Mucosa of descending colon (tissue), 3 donors: ENCODE results near the gene KRT85. TPM values are rescaled to one million over a fixed set of nuclear protein-coding genes. Genes with fewer than 3 reads are reported as not detected.

Source experiments
- ATAC-seq: fragments of 200-7000 bp; cut with Tn5 transposase; one replicate; pipeline ENCODE4 v1.9.1; 2020; ENCODE audit warnings: mild to moderate bottlenecking, moderate library complexity
- DNase-seq, 3 donors: peaks; one replicate each; pipeline ENCODE4 v3.0.0-alpha.2; 2020
- H3K36me3 ChIP-seq: fragments of 200-600 bp; one replicate; pipeline ENCODE4 v1.8.0; 2021; ENCODE audit warnings: low read depth, mild to moderate bottlenecking
- H3K4me1 ChIP-seq: fragments of 200-600 bp; one replicate; pipeline ENCODE4 v1.8.0; 2021; ENCODE audit warnings: low read depth, mild to moderate bottlenecking
- H3K4me3 ChIP-seq: fragments of 200-600 bp; one replicate; pipeline ENCODE4 v1.8.0; 2021; ENCODE audit warnings: mild to moderate bottlenecking
- H3K9me3 ChIP-seq: fragments of 200-600 bp; one replicate; pipeline ENCODE4 v1.8.0; 2021; ENCODE audit warnings: mild to moderate bottlenecking
- intact Hi-C, 2 donors: fragments of 100-400 bp; cut with DNase I in 1 of 2; cut with micrococcal nuclease in 1 of 2; formaldehyde crosslinking; loops; one replicate each; pipeline versions ENCODE4 v1.11.0 to v1.11.1; 2022; cut with DNase I, micrococcal nuclease
- total RNA-seq, 3 donors: library from RNA; stranded (reverse); fragmentation: NEBNext Ultra II Directional in 2 of 3; extraction: Animal tissue kit (Norgen Biotek cat#: 25700) in 2 of 3; gene quantifications; one replicate each; pipeline versions ENCODE4 v1.2.1 to v1.2.4, GENCODE V29; 2021 to 2023
- TF ChIP-seq, protein P1 (sequence below): fragments of 200-600 bp; IDR thresholded peaks from one replicate; pipeline ENCODE4 v1.8.0; 2022; ENCODE audit warnings: antibody characterized with exemption, mild to moderate bottlenecking
- donor health status: DM: no; HTN: no; CAD: no; lungs with moderate emphysema.
- donor health status: DM: no; HTN: no; CAD: no.
- donor health status: DM: no; HTN: yes; CAD: no.

KRT85 gene
- total RNA-seq, 3 donors from 2014 or later: not detected

DNA sequence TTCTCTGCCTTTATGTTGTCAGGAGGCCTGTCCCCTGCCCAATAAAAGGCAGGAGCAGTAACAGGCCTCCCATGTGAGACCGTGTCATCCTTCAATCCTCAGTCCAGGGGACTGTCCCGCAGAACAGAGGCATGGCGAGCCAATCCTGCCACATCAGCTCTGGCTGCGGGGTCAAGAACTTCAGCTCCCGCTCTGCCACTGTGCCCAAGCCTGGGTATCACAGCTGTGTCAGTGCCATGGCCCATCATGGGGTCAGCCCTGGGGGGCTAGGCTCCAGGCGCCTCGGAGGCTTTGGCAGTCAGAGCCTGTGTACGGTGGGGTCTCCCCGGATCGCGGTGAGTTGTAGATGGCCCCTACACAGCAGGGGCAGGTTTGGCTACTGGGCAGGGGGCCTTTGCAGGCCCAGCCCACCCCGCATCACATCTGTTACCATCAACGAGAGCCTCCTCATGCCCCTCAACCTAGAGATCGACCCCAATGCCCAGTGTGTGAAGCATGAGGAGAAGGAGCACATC, 26.2 kb downstream of the KRT85 start:
- Histone ChIP-seq H3K4me1 (no peaks in the 10 kb centered on the region), H3K36me3 (no peaks in the 10 kb centered on the region), H3K4me3 (no peak overlapping the region), H3K9me3 (no peaks in the 10 kb centered on the region)
- ATAC-seq (no peak), DNase-seq (no peak)
- intact Hi-C loops: no loop called here
- TF ChIP-seq, protein P1, sequence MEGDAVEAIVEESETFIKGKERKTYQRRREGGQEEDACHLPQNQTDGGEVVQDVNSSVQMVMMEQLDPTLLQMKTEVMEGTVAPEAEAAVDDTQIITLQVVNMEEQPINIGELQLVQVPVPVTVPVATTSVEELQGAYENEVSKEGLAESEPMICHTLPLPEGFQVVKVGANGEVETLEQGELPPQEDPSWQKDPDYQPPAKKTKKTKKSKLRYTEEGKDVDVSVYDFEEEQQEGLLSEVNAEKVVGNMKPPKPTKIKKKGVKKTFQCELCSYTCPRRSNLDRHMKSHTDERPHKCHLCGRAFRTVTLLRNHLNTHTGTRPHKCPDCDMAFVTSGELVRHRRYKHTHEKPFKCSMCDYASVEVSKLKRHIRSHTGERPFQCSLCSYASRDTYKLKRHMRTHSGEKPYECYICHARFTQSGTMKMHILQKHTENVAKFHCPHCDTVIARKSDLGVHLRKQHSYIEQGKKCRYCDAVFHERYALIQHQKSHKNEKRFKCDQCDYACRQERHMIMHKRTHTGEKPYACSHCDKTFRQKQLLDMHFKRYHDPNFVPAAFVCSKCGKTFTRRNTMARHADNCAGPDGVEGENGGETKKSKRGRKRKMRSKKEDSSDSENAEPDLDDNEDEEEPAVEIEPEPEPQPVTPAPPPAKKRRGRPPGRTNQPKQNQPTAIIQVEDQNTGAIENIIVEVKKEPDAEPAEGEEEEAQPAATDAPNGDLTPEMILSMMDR: no peak

DNA sequence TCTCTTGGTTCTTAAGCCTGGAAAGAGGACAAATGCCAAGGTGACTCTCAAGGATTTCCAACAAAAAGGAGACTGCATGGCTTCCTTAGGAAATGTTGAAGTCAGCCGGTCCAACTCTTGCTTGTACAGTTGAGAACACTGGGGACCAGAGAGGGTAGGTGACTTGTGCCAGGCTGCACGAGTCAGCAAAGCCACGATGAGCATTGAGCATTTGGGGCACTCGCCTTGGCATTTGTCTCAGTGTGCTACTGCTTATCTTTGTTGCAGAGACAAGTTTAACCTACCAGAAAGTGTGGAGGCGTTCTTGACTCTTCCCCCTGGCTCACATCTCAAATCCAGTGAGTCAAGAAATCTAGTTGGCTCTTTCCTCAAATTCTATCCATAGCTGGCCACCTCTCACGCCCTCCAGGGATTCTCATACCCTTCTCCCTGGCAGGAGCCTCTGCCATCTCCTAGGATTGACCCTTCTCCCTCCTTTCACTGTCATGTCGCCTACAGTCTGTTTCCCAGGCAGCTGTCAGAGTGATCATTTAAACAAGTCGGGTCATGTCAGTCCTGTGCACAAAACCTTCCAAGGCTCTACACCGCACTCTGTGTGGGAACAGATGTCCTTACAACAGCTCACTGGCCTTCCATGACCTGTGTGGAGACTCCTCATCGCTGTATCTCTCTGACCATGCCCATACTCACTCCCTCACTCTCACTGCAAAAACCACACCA, 28.9 kb downstream of the KRT85 start:
- Histone ChIP-seq H3K9me3 (no peaks in the 10 kb centered on the region), H3K4me3 (no peak overlapping the region), H3K4me1 (peaks cover 9% of the 10 kb centered on the region), H3K36me3 (no peaks in the 10 kb centered on the region)
- ATAC-seq (no peak), DNase-seq (no peak)
- TF ChIP-seq, protein P1: no peak
- intact Hi-C loops: no loop called here

DNA sequence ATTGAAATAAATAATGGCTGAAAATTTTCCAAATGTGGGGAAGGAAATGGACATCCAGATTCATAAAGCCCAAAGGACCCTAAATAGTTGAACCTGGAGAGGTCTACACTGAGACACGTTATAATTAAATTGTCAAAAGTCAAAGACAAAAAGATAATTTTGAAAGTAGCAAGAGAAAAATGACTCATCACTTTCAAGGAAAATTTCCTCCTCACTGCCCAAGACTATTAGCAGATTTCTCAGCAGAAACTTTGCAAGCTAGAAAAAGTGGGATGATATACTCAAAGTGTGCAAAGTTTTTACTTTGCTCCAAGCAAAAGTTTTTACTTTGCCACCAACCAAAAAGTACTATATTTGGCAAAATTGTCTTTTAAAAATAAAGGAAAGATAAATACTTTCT, 30.2 kb downstream of the KRT85 start:
- intact Hi-C loops: no loop called here
- Histone ChIP-seq H3K4me1 (peaks cover 9% of the 10 kb centered on the region), H3K4me3 (no peak overlapping the region), H3K36me3 (no peaks in the 10 kb centered on the region), H3K9me3 (no peaks in the 10 kb centered on the region)
- TF ChIP-seq, protein P1: no peak
- ATAC-seq (no peak), DNase-seq (no peak)

DNA sequence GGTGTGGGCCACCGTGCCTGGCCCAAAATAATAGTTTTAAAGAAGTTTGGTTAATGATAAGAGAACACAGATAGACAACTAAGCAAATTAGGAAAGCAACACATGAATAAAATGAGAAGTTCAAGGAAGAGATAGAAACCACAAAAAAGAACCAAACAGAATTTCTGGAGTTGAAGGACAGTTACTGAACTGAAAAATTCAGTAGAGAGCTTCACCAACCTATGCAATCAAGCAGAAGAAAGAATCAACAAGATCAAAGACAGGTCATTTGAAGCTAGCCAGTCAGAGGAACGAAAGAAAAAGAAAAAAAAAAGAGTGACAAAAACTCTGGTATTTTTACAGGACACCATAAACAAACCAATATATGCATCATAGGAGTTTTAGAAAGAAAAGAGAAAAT, 30.6 kb downstream of the KRT85 start:
- Histone ChIP-seq H3K36me3 (no peaks in the 10 kb centered on the region), H3K9me3 (no peaks in the 10 kb centered on the region), H3K4me1 (peaks cover 9% of the 10 kb centered on the region), H3K4me3 (no peak overlapping the region)
- DNase-seq (no peak), ATAC-seq (no peak)
- intact Hi-C loops: no loop called here
- TF ChIP-seq, protein P1: no peak

DNA sequence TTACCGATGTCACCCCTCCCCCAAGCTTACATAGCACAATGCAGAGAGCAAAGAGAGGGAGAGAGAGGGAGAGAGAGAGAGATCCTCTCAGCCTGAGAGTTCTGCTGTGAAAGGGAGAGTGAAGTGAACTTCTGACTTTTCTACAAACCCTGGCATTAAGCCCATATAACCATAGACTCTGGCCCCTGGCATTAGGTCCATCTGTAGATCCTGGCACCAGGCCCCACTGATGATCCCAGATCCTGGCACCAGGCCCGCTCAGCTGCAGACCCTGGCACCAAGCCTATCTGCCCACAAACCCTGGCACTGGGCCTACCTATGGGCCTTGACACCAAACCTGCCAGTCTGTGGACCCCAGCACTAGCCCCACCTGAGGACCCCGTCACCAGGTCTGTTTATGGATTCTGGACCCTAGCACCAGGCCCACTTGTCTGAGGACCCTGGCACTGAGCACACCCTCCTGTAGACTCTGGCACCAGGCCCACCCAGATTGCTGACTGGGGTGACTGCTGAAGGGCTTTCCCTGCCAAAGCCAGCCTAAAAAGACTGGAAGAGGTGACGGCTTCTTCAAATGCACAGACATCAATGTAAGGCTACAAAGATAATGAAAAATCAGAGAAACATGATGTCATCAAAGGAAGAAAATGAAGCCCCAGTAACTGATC, 31.6 kb downstream of the KRT85 start:
- DNase-seq (peak in 2 of 3 donors; percentile 73 to 79), ATAC-seq (peak; percentile 77)
- intact Hi-C loops: no loop called here
- no peaks in the 10 kb centered on the region for H3K9me3 ChIP-seq
- no peaks in the 10 kb centered on the region for H3K36me3 ChIP-seq
- TF ChIP-seq, protein P1: no peak
- peaks cover 9% of the 10 kb centered on the region for H3K4me1 ChIP-seq
- H3K4me3 ChIP-seq: no peak overlapping the region
